Myocyte (in vitro differentiated cells): Measurements from ENCODE around the gene MRPL38. TPM values are rescaled to one million over a fixed set of nuclear protein-coding genes. Genes with fewer than 3 reads are reported as not detected.

Source experiments
- DNase-seq: peaks from one replicate; pipeline ENCODE4 v3.0.0-alpha.2; 2012; ENCODE audit warnings: low read depth
- total RNA-seq: library from RNA; depleted of rRNA; stranded (reverse); fragments of >200 nt; gene quantifications from 2 replicates; pipeline ENCODE4 v1.2.3, GENCODE V29; 2014

The MRPL38 gene
- total RNA-seq, 1 donor from 2014 or later, result 43.4 TPM

GRCh38 chr17:75920045-75920560, 15.4 kb upstream of the MRPL38 start:
- no peak for DNase-seq

- no peak for DNase-seq
Measured at GRCh38 chr17:75919611-75920010, 14.9 kb upstream of the MRPL38 start.

GRCh38 chr17:75917917-75918445, 13.3 kb upstream of the MRPL38 start:
- no peak for DNase-seq

GRCh38 chr17:75917141-75917916, 12.6 kb upstream of the MRPL38 start:
- DNase-seq, result no peak

GRCh38 chr17:75915268-75915667, 10.6 kb upstream of the MRPL38 start:
- DNase-seq, result no peak

- no peak for DNase-seq
Measured at GRCh38 chr17:75914643-75915267, 10.1 kb upstream of the MRPL38 start.

GRCh38 chr17:75913537-75914210, 9.0 kb upstream of the MRPL38 start:
- no peak for DNase-seq

- DNase-seq, result no peak
Measured at GRCh38 chr17:75910699-75911098, 6.0 kb upstream of the MRPL38 start.

- no peak for DNase-seq
Measured at GRCh38 chr17:75909812-75910274, 5.2 kb upstream of the MRPL38 start.

- no peak for DNase-seq
Measured at GRCh38 chr17:75909051-75909811, 4.5 kb upstream of the MRPL38 start.

- peak; percentile 85 for DNase-seq
Measured at GRCh38 chr17:75908201-75908600, 3.5 kb upstream of the MRPL38 start.

GRCh38 chr17:75906143-75906884, 1.6 kb upstream of the MRPL38 start:
- no peak for DNase-seq

GRCh38 chr17:75902406-75902805, 2.3 kb downstream of the MRPL38 start:
- DNase-seq, result no peak

- DNase-seq, result no peak
Measured at GRCh38 chr17:75901727-75902126, 3.0 kb downstream of the MRPL38 start.

GRCh38 chr17:75900691-75901533, 3.8 kb downstream of the MRPL38 start:
- no peak for DNase-seq

- no peak for DNase-seq
Measured at GRCh38 chr17:75899767-75900468, 4.8 kb downstream of the MRPL38 start.

GRCh38 chr17:75899353-75899752, 5.3 kb downstream of the MRPL38 start:
- no peak for DNase-seq

GRCh38 chr17:75898791-75899190, 5.9 kb downstream of the MRPL38 start:
- no peak for DNase-seq

- DNase-seq, result no peak
Measured at GRCh38 chr17:75898065-75898464, 6.6 kb downstream of the MRPL38 start.
